KMS-11 (cell line): ENCODE measurements around the gene STAT5A.
"Not testable (repeated sequence)": the region's sequence is repeated elsewhere in the genome, so short reads cannot be mapped to it uniquely, and the experiment has no call there.

Source experiments
- H2AFZ ChIP-seq: fragments of 200-600 bp; sonication (generic); 2 replicates; pipeline ENCODE4 v1.6.1; 2016; ENCODE audit warnings: antibody characterized with exemption, mixed run types, low read depth
- H3K27ac ChIP-seq: fragments of 200-600 bp; sonication (generic); 2 replicates; pipeline ENCODE4 v1.6.1; 2016; ENCODE audit warnings: mild to moderate bottlenecking, mixed run types
- H3K27me3 ChIP-seq: fragments of 200-600 bp; sonication (generic); 2 replicates; pipeline ENCODE4 v1.6.1; 2017; ENCODE audit warnings: mild to moderate bottlenecking, low read depth, mixed run types, moderate library complexity; ENCODE audit not compliant: insufficient read depth
- H3K36me3 ChIP-seq: fragments of 200-600 bp; sonication (generic); 2 replicates; pipeline ENCODE4 v1.6.1; 2017; ENCODE audit warnings: mild to moderate bottlenecking, mixed run types; ENCODE audit not compliant: insufficient read depth
- H3K4me1 ChIP-seq: fragments of 200-600 bp; sonication (generic); 2 replicates; pipeline ENCODE4 v1.6.1; 2016; ENCODE audit warnings: mild to moderate bottlenecking, low read depth, mixed run types; ENCODE audit not compliant: poor library complexity, severe bottlenecking
- H3K4me2 ChIP-seq: fragments of 200-600 bp; sonication (generic); 2 replicates; pipeline ENCODE4 v1.7.0; 2016; ENCODE audit warnings: mild to moderate bottlenecking, mixed run types
- H3K4me3 ChIP-seq: fragments of 200-600 bp; sonication (generic); IDR thresholded peaks from 2 replicates; pipeline ENCODE4 v1.6.1; 2017; ENCODE audit warnings: low read depth, low read length, mixed read lengths; ENCODE audit not compliant: insufficient read depth
- H3K79me2 ChIP-seq: fragments of 200-600 bp; sonication (generic); 2 replicates; pipeline ENCODE4 v1.6.1; 2016; ENCODE audit warnings: low read depth, mixed run types; ENCODE audit not compliant: insufficient read depth
- H3K9ac ChIP-seq: fragments of 200-600 bp; sonication (generic); 2 replicates; pipeline ENCODE4 v1.6.1; 2016; ENCODE audit warnings: mild to moderate bottlenecking, mixed run types
- H4K20me1 ChIP-seq: fragments of 200-600 bp; sonication (generic); 2 replicates; pipeline ENCODE4 v1.6.1; 2016; ENCODE audit warnings: mild to moderate bottlenecking, mixed run types; ENCODE audit not compliant: insufficient read depth
- CTCF ChIP-seq: fragments of 200-600 bp; sonication (generic); conservative IDR thresholded peaks from 2 replicates; pipeline ENCODE4 v1.6.1; 2017; ENCODE audit warnings: low read depth, mild to moderate bottlenecking, antibody characterized with exemption, low read length, moderate library complexity, mixed read lengths

STAT5A gene

GRCh38 chr17:42296012-42296411 is 7.7 kb downstream of the STAT5A start:
- H3K27me3 ChIP-seq: peaks cover under 1% of the 10 kb centered on the region
- H4K20me1 ChIP-seq: no peaks in the 10 kb centered on the region
- no peak for TF ChIP-seq CTCF
- no peak overlapping the region for H2AFZ ChIP-seq
- no peak overlapping the region for H3K4me3 ChIP-seq
- H3K9ac ChIP-seq: no peak overlapping the region
- H3K4me2 ChIP-seq: no peak overlapping the region
- H3K36me3 ChIP-seq: no peaks in the 10 kb centered on the region
- no peak overlapping the region for H3K27ac ChIP-seq
- H3K79me2 ChIP-seq: no peaks in the 10 kb centered on the region
- H3K4me1 ChIP-seq: no peaks in the 10 kb centered on the region

GRCh38 chr17:42297775-42298174 is 9.5 kb downstream of the STAT5A start:
- H3K79me2 ChIP-seq, H4K20me1 ChIP-seq, H3K4me1 ChIP-seq, H3K27ac ChIP-seq, H3K27me3 ChIP-seq, H3K4me2 ChIP-seq, H2AFZ ChIP-seq, H3K4me3 ChIP-seq, H3K36me3 ChIP-seq, H3K9ac ChIP-seq: not testable (repeated sequence)

- H3K4me2 ChIP-seq, H3K79me2 ChIP-seq, H4K20me1 ChIP-seq, H2AFZ ChIP-seq, H3K4me3 ChIP-seq, H3K27ac ChIP-seq, H3K36me3 ChIP-seq, H3K27me3 ChIP-seq, H3K4me1 ChIP-seq, H3K9ac ChIP-seq: not testable (repeated sequence)
Observed at GRCh38 chr17:42299361-42299760, 11.1 kb downstream of the STAT5A start.

- not testable (repeated sequence) for H3K27ac ChIP-seq, H3K79me2 ChIP-seq, H3K4me3 ChIP-seq, H3K4me2 ChIP-seq, H3K36me3 ChIP-seq, H3K9ac ChIP-seq, H2AFZ ChIP-seq, H3K27me3 ChIP-seq, H3K4me1 ChIP-seq, H4K20me1 ChIP-seq
Observed at GRCh38 chr17:42299913-42300312, 11.6 kb downstream of the STAT5A start.

GRCh38 chr17:42301022-42301421 is 12.7 kb downstream of the STAT5A start:
- Histone ChIP-seq H4K20me1 (no peaks in the 10 kb centered on the region), H3K36me3 (no peaks in the 10 kb centered on the region), H3K79me2 (no peaks in the 10 kb centered on the region), H3K4me3 (no peak overlapping the region), H3K9ac (no peak overlapping the region), H3K27me3 (no peaks in the 10 kb centered on the region; the same call in 1 of the 2 replicates), H2AFZ (no peak overlapping the region), H3K27ac (no peak overlapping the region), H3K4me2 (no peak overlapping the region), H3K4me1 (no peaks in the 10 kb centered on the region)
- TF ChIP-seq CTCF: no peak

GRCh38 chr17:42303694-42304093 is 15.4 kb downstream of the STAT5A start:
- Histone ChIP-seq H3K36me3 (no peaks in the 10 kb centered on the region), H3K4me1 (no peaks in the 10 kb centered on the region), H3K27me3 (no peaks in the 10 kb centered on the region; the same call in 1 of the 2 replicates), H3K27ac (no peak overlapping the region), H3K9ac (no peak overlapping the region), H3K4me3 (no peak overlapping the region), H3K79me2 (no peaks in the 10 kb centered on the region), H2AFZ (no peak overlapping the region), H4K20me1 (no peaks in the 10 kb centered on the region), H3K4me2 (no peak overlapping the region)
- TF ChIP-seq CTCF: no peak
